NB4 (cell line): Measurements from ENCODE around the gene SCN2B.
A peak's percentile ranks its signal among the peaks of the same experiment; 100 is the strongest.

ENCODE experiments used
- DNase-seq: peaks from one replicate; pipeline ENCODE4 v3.0.0; 2010; ENCODE audit warnings: low read depth
- H3K4me3 ChIP-seq: one replicate; pipeline ENCODE4 v1.5.1; 2011; ENCODE audit warnings: mild to moderate bottlenecking, low read depth, low read length, moderate library complexity
- MAX ChIP-seq: IDR thresholded peaks from 2 replicates; pipeline ENCODE4 v1.6.1; 2011; ENCODE audit warnings: low read depth, low read length
- MYC ChIP-seq: IDR thresholded peaks from 2 replicates; pipeline ENCODE4 v1.6.1; 2011; ENCODE audit warnings: low read depth, low read length
- POLR2A ChIP-seq: IDR thresholded peaks from 2 replicates; pipeline ENCODE4 v1.6.1; 2011; ENCODE audit warnings: mild to moderate bottlenecking; ENCODE audit not compliant: insufficient read length; ENCODE audit errors: extremely low read depth
- TF ChIP-seq, protein P1 (sequence below): IDR thresholded peaks from one replicate; pipeline ENCODE4 v1.5.1; 2012; ENCODE audit warnings: low read depth, low read length

The SCN2B gene

GRCh38 chr11:118126082-118126838 lies 50.2 kb downstream of the SCN2B start:
- DNase-seq: peak; percentile 61
- no peak overlapping the region for H3K4me3 ChIP-seq
- TF ChIP-seq MYC: no peak
- peak; percentile 54 for TF ChIP-seq POLR2A

GRCh38 chr11:118124929-118125535 lies 51.4 kb downstream of the SCN2B start:
- H3K4me3 ChIP-seq: no peak overlapping the region
- DNase-seq: peak; percentile 65
- TF ChIP-seq, protein P1, sequence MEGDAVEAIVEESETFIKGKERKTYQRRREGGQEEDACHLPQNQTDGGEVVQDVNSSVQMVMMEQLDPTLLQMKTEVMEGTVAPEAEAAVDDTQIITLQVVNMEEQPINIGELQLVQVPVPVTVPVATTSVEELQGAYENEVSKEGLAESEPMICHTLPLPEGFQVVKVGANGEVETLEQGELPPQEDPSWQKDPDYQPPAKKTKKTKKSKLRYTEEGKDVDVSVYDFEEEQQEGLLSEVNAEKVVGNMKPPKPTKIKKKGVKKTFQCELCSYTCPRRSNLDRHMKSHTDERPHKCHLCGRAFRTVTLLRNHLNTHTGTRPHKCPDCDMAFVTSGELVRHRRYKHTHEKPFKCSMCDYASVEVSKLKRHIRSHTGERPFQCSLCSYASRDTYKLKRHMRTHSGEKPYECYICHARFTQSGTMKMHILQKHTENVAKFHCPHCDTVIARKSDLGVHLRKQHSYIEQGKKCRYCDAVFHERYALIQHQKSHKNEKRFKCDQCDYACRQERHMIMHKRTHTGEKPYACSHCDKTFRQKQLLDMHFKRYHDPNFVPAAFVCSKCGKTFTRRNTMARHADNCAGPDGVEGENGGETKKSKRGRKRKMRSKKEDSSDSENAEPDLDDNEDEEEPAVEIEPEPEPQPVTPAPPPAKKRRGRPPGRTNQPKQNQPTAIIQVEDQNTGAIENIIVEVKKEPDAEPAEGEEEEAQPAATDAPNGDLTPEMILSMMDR: no peak
- no peak for TF ChIP-seq POLR2A
- TF ChIP-seq MAX: no peak
- TF ChIP-seq MYC: no peak

- no peak for TF ChIP-seq POLR2A
- no peak for TF ChIP-seq MAX
- TF ChIP-seq MYC: no peak
- TF ChIP-seq, protein P1: no peak
- DNase-seq: no peak
- H3K4me3 ChIP-seq: no peak overlapping the region
These were observed 55.6 kb downstream of the SCN2B start for GRCh38 chr11:118120793-118121192.

- DNase-seq: no peak
- no peak overlapping the region for H3K4me3 ChIP-seq
- TF ChIP-seq POLR2A (no peak), MAX (no peak), MYC (no peak)
- TF ChIP-seq, protein P1: no peak
These were observed 58.4 kb downstream of the SCN2B start for GRCh38 chr11:118117790-118118601.

GRCh38 chr11:118115048-118115447 lies 61.4 kb downstream of the SCN2B start:
- H3K4me3 ChIP-seq: no peak overlapping the region
- TF ChIP-seq MAX (no peak), POLR2A (no peak), MYC (no peak)
- TF ChIP-seq, protein P1: no peak

GRCh38 chr11:118114266-118114665 lies 62.2 kb downstream of the SCN2B start:
- DNase-seq: peak; percentile 29
- TF ChIP-seq MYC: no peak
- no peak for TF ChIP-seq MAX
- TF ChIP-seq POLR2A: no peak
- no peak overlapping the region for H3K4me3 ChIP-seq

More at GRCh38 chr11:118115048-118115447, 61.4 kb downstream of the SCN2B start:
- DNase-seq: no peak
